Activated CD8-positive, alpha-beta memory T cell treated with anti-CD3 and anti-CD28 coated beads, Interleukin-2, amount 50 U/mL, for 24 hours (primary cell): ENCODE results near the gene TMX3.
A peak's percentile ranks its signal among the peaks of the same experiment; 100 is the strongest.

Experiments used
- DNase-seq: peaks from one replicate; pipeline ENCODE4 v3.0.0-alpha.2; 2020; ENCODE audit errors: extremely low read depth

TMX3 gene

GRCh38 chr18:68714712-68715496 lies at the start of gene TMX3:
TMX3 (minus strand) TSS chr18:68715108; CDS start chr18:68714981, 127 bp downstream.
- peak; percentile 84 for DNase-seq

GRCh38 chr18:68764016-68764415 lies 49.1 kb upstream of the TMX3 start:
- DNase-seq, result no peak

GRCh38 chr18:68763083-68763482 lies 48.2 kb upstream of the TMX3 start:
- no peak for DNase-seq

- DNase-seq, result no peak
Measured at GRCh38 chr18:68759308-68759707, 44.4 kb upstream of the TMX3 start.

DNA sequence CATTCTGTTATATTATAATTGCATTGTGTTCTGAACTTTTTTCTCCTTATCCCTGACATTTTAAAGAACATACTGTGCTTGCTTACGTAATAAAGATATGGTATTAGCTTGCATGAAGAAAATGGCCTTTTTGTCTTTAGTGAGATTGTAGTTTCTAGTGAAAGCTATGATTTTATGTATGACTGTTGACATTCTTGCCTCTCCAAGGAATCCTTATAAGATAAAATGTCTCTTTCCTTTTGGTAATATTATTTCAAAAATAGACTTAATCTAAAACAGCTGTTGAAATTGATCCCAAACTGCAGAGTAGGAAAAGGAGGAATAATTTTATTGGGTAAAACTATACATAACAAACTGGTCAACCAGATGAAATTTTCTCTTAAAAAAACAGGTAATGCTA lies 42.2 kb upstream of the TMX3 start:
- DNase-seq, result no peak

DNA sequence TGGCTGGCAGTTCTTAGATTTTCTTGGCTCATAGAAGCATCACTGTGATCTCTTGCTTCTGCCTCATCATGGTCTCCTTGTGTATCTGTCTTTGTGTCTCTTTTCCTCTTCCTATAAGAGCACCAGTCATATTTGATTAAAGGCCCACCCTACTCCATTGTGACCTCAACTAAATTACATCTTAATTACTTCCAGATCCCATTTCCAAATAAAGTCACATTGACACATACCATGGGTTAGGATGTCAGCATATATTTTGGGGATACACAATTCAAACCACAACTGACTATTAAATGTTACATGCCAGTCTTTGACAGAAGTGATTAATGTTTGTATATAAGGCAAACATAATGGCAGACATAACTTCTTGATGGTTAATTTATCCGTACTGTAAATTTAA lies 27.3 kb upstream of the TMX3 start:
- DNase-seq, result no peak

DNA sequence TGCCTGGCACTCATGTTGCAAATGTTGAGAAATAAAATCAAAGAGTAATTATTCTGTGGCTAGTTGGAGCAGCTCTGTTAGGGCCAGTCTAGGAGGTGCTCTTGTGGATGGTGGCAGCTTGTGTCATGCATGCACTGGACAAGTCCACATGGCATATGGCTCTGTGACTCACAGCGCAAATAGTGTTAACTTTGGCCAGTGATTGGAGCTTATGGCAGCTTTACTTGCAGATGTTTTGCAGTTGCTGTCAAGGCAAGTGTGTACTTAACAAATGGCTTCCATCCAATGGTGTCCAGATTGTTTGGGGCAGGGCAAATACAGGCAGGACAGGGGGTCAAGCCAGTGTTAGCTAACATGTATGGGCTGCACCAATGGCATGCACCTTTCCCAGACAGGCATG lies 26.1 kb upstream of the TMX3 start:
- no peak for DNase-seq

DNA sequence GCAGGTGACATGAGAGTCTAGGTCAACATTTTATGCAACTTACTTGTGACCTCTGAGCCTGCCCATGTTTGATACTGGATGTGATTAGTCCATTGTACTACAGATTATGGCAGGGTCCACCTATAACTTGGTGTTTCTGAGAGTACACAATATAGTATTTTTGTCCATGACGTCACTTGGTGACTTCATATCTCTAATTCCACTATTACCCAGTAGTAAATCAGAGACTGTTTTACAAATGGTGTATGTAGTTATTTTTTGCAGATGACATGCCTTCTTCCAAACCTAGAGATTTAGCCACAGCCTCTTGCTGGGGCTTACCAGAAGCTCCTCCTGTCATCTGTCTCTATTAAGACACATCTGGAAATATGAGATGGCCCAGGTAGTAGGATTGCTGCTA lies 24.6 kb upstream of the TMX3 start:
- no peak for DNase-seq

- DNase-seq, result no peak
Measured at GRCh38 chr18:68738564-68738963, 23.7 kb upstream of the TMX3 start.

GRCh38 chr18:68735483-68736343 lies 20.8 kb upstream of the TMX3 start:
- no peak for DNase-seq

DNA sequence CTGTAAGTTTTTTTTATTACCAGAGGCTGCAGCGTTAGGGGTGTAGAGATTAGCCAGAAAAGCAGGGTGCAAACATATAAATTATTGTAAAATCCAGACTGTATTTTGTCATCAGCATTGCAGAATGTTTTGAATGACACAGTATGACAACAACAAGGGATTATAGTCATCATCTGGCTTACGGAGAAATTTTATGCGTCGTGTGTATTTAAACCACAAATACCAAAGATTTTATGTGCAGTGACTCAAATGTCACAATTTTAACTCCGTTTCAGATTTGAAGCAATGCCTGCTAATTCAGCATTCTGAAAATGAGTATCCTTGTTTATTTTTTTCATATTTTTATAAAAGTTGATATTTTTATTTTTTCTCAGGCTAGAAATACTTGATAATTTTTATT lies 19.4 kb upstream of the TMX3 start:
- DNase-seq, result no peak

DNA sequence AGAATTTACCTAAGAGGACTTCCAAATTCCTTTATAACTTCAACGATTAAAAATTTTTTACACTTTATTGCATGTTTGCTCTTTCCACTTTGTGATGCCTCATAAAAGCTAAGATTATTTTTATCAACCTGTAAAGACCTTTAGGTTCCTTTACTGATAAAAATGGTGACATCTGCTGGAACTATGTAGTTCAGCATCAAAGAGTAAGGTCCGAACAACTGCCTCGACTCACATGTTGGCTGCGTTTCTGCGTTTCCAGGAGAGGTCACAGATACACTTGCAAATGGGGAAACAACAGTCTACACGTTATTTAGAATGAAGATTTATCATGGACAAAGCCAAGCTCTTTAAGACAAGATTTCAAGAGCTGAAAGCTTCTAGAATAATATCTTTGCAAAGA lies 18.8 kb upstream of the TMX3 start:
- no peak for DNase-seq

- DNase-seq, result no peak
Measured at GRCh38 chr18:68728081-68728700, 13.3 kb upstream of the TMX3 start.

- no peak for DNase-seq
Measured at GRCh38 chr18:68727506-68727905, 12.6 kb upstream of the TMX3 start.

DNA sequence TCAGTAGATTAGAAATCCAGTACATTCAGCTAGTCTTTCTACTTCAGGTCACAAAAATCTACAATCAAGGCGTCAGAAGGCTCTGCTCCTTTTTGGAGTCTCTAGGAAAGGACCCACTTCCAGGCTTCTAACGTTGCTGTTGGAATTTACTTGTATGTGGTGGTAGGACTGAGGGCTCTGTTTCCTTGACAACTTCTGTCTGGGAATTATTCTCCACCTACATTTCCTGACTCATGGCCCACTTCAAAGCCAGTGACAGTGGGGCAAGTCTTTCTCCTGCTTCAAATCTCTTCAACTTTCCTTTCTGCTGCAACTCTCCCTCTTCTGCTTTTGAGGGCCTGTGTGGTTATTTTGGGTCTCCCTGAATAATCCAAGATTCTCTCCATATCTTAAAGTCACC lies 10.4 kb upstream of the TMX3 start:
- no peak for DNase-seq

DNA sequence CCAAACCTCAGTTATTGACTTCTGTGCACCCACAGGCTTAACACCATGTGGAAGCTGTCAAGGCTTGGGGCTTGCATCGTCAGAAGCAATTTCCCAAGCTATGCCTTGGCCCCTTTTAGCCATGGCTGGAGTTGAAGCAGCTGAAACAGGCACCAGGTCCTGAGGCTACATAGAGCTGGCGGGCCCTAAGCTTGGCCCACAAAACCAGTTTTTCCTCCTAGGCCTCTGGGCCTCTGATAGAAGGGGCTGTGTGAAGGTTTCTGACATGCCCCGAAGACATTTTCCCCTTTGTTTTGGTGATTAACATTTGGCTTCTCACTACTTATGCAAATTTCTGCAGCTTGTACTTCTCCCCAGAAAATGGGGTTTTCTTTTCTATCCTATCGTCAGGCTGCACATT lies 9.1 kb upstream of the TMX3 start:
- DNase-seq, result no peak

DNA sequence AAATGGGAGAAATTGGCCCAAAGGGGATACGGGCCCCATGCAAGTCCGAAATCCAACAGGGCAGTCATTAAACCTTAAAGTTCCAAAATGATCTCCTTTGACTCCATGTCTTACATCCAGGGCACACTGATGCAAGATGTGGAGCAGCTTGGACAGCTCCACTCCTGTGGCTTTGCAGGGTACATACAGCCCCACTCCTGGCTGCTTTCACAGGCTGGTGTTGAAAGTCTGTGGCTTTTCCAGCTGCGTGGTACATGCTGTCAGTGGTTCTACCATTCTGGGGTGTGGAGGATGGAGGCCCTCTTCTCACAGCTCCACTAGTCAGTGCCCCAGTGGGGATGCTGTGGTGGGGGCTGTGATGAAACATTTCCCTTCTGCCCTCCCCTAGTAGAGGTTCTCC lies 8.6 kb upstream of the TMX3 start:
- DNase-seq, result no peak

DNA sequence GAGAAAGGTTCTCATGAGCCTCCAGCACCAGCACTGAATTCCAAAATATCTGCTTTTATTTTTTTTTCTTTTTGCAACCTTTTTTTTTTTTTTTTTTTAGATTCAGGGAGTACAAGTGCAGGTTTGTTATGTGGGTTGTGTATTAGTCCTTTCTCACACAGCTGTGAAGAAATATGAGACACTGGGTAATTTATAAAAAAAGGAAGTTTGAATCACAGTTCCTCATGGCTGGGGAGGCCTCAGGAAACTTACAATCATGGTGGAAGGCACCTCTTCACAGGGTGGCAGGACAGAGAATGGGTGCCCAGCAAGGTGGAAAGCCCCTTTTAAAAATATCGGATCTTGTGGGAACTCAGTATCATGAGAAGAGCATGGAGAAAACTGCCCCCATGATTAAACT lies 7.9 kb upstream of the TMX3 start:
- DNase-seq, result no peak

DNA sequence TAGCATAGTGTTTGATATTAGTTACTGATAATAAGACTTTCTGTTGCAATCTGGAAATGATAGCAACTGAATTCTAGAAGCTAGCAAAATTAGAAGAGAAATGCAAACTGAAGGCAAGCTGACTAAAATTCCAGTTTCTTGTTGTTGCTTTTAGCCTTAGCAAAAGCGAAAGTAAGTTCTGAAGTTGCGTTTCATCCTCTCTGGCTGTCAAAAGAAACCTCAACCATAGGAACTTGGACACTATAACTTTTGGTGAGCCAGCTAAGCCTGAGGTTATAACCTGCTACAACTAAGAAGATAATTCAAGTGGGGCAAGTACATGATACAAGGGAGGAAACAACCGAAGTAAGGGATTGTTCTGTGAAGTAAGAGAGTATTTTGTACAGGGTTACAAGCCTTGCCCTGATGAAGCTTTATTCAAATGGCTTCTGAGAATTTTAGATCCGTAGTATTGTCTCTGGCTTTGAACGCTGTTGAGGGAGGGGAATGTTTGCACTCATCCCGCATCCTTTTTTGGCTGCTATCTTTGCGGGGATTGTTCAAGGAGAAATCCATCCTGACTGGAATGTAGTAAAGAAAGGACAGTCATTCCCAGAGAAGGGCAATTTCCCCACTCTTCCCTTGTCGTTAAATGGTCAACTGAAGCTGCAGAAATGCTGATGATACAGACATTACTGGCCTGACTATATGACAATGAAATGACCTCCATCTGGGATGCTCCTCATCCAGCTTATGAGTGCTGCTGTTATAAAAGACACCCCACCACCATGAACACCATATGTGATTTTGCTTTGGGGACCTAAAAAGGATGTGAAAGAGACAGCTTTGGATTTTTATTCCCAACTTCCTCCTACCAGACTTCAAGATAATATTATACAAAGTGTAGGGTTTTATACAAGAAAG lies 7.0 kb upstream of the TMX3 start:
- DNase-seq, result no peak

DNA sequence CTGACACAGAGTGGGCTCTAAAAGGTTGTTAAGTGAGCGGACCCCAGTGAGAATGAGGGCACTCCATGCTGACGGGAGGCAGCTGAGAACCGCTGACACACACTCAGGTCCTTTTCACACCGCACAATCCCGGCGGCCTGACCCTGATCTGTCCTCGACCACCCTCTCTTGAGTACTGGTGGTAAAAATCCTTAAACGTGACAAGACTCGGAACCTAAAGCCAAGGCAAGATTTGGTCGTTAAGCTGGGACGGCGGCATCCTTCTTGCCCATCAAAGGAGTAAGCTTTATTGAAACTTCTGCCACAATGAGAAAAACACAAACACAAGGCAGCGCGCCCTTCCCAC lies 569 bp downstream of the TMX3 start:
- DNase-seq, result no peak

GRCh38 chr18:68713796-68714195 lies 1.1 kb downstream of the TMX3 start:
- DNase-seq, result no peak

- DNase-seq, result no peak
Measured at GRCh38 chr18:68713131-68713530, 1.8 kb downstream of the TMX3 start.
